Fibroblast of the aortic adventitia (primary cell): ENCODE results near the gene PSENEN. TPM values are rescaled to one million over a fixed set of nuclear protein-coding genes. Genes with fewer than 3 reads are reported as not detected.

Experiments
- DNase-seq: peaks from one replicate; pipeline ENCODE4 v3.0.0-alpha.2; 2010; ENCODE audit warnings: low read depth
- H3K4me3 ChIP-seq: 2 replicates; pipeline ENCODE4 v1.5.1; 2011; ENCODE audit warnings: low read depth, mild to moderate bottlenecking, control low read depth, low read length, moderate library complexity
- CTCF ChIP-seq: IDR thresholded peaks from 2 replicates; pipeline ENCODE4 v1.5.1; 2011; ENCODE audit warnings: mild to moderate bottlenecking, low read length, control low read depth, inconsistent platforms; ENCODE audit not compliant: insufficient read depth
- total RNA-seq: library from RNA; depleted of rRNA; stranded (reverse); fragments of >200 nt; gene quantifications from 2 replicates; pipeline ENCODE4 v1.2.3, GENCODE V29; 2012; ENCODE audit warnings: low replicate concordance

PSENEN gene
- total RNA-seq, 1 donor = 19.5 TPM

GRCh38 chr19:35787227-35787799 is 41.9 kb downstream of the PSENEN start:
- no peak for TF ChIP-seq CTCF
- no peak for DNase-seq
- H3K4me3 ChIP-seq = no peak overlapping the region

- no peak for TF ChIP-seq CTCF
- no peak for DNase-seq
- H3K4me3 ChIP-seq = no peak overlapping the region
Observed at GRCh38 chr19:35788205-35788960, 42.9 kb downstream of the PSENEN start.

- H3K4me3 ChIP-seq = no peak overlapping the region
- TF ChIP-seq CTCF = no peak
- DNase-seq = no peak
Observed at GRCh38 chr19:35789195-35789977, 43.9 kb downstream of the PSENEN start.

- DNase-seq = no peak
- no peak overlapping the region for H3K4me3 ChIP-seq
- TF ChIP-seq CTCF = no peak
Observed at GRCh38 chr19:35789978-35790944, 44.8 kb downstream of the PSENEN start.

- DNase-seq = no peak
- no peak for TF ChIP-seq CTCF
- H3K4me3 ChIP-seq = no peak overlapping the region
Observed at GRCh38 chr19:35790981-35791813, 45.7 kb downstream of the PSENEN start.
